HepG2 (cell line): ENCODE measurements around the gene OASL. TPM values are rescaled to one million over a fixed set of nuclear protein-coding genes. Genes with fewer than 3 reads are reported as not detected.

Experiments used
- ARNTL ChIP-seq: sonication (generic); formaldehyde crosslinking; IDR thresholded peaks from 2 replicates; pipeline ENCODE4 v1.4.0; 2020; ENCODE audit warnings: mild to moderate bottlenecking, missing genetic modification reagents
- BHLHE40 ChIP-seq: IDR thresholded peaks from 2 replicates; pipeline ENCODE4 v1.6.1; 2011; ENCODE audit warnings: low read length, improper control_type of control experiment
- EHMT2 ChIP-seq: fragments of 200-600 bp; sonication (generic); IDR thresholded peaks from 2 replicates; pipeline ENCODE4 v1.7.0; 2017; ENCODE audit warnings: antibody characterized with exemption, low read depth, low read length, borderline replicate concordance
- FOXK2 ChIP-seq: fragments of 450-650 bp; IDR thresholded peaks from 2 replicates; pipeline ENCODE4 v1.6.1; 2016
- FOXP4 ChIP-seq: sonication (generic); formaldehyde crosslinking; IDR thresholded peaks from 2 replicates; pipeline ENCODE4 v1.4.0; 2020; ENCODE audit warnings: missing genetic modification reagents
- GABPA ChIP-seq, 2 experiments: IDR thresholded peaks; 2 replicates each; pipeline ENCODE4 v1.6.1; 2011 to 2016; ENCODE audit warnings: low read depth in 2 of 2, low read length in 1 of 2, missing biosample characterization in 1 of 2, missing genetic modification characterization in 1 of 2
- GPBP1L1 ChIP-seq: sonication (generic); formaldehyde crosslinking; IDR thresholded peaks from 2 replicates; pipeline ENCODE4 v1.5.0; 2020; ENCODE audit warnings: mild to moderate bottlenecking, missing genetic modification reagents
- MEF2D ChIP-seq: sonication (generic); formaldehyde crosslinking; IDR thresholded peaks from 2 replicates; pipeline ENCODE4 v1.5.1; 2020; ENCODE audit warnings: mild to moderate bottlenecking, missing genetic modification reagents
- PCBP2 ChIP-seq: fragments of 200-400 bp; formaldehyde crosslinking; optimal IDR thresholded peaks from 2 replicates; pipeline ENCODE3; 2018; ENCODE audit warnings: low read length, low read depth; ENCODE audit not compliant: poor library complexity, severe bottlenecking
- PHF8 ChIP-seq: sonication (generic); formaldehyde crosslinking; IDR thresholded peaks from 2 replicates; pipeline ENCODE4 v1.5.0; 2020; ENCODE audit warnings: missing genetic modification reagents
- PITX1 ChIP-seq: sonication (generic); formaldehyde crosslinking; IDR thresholded peaks from 2 replicates; pipeline ENCODE4 v1.5.1; 2020; ENCODE audit warnings: mild to moderate bottlenecking, missing genetic modification reagents
- RBAK ChIP-seq: sonication (generic); formaldehyde crosslinking; IDR thresholded peaks from 2 replicates; pipeline ENCODE4 v1.5.1; 2020; ENCODE audit warnings: mild to moderate bottlenecking, missing genetic modification reagents
- STAT6 ChIP-seq: sonication (generic); formaldehyde crosslinking; IDR thresholded peaks from 2 replicates; pipeline ENCODE4 v1.4.0; 2020; ENCODE audit warnings: missing genetic modification reagents, mild to moderate bottlenecking, borderline replicate concordance
- SUZ12 ChIP-seq: fragments of 150-350 bp; IDR thresholded peaks from 2 replicates; pipeline ENCODE4 v1.6.1; 2014; ENCODE audit warnings: low read depth, low read length
- TEAD2 ChIP-seq: sonication (generic); formaldehyde crosslinking; IDR thresholded peaks from 2 replicates; pipeline ENCODE4 v1.9.0; 2021; ENCODE audit warnings: missing genetic modification reagents
- TFDP2 ChIP-seq: sonication (generic); formaldehyde crosslinking; IDR thresholded peaks from 2 replicates; pipeline ENCODE4 v1.4.0; 2020; ENCODE audit warnings: missing genetic modification reagents
- ZMYM3 ChIP-seq: sonication (generic); formaldehyde crosslinking; IDR thresholded peaks from 2 replicates; pipeline ENCODE4 v1.5.1; 2020; ENCODE audit warnings: mild to moderate bottlenecking, missing genetic modification reagents
- ZNF335 ChIP-seq: sonication (generic); formaldehyde crosslinking; IDR thresholded peaks from 2 replicates; pipeline ENCODE4 v1.4.0; 2020; ENCODE audit warnings: missing genetic modification reagents
- ZNF44 ChIP-seq: sonication (generic); formaldehyde crosslinking; IDR thresholded peaks from 2 replicates; pipeline ENCODE4 v1.5.1; 2020; ENCODE audit warnings: mild to moderate bottlenecking, missing genetic modification reagents
- ZNF567 ChIP-seq: sonication (generic); formaldehyde crosslinking; IDR thresholded peaks from 2 replicates; pipeline ENCODE4 v1.8.1; 2023; ENCODE audit warnings: mild to moderate bottlenecking, missing genetic modification reagents, borderline replicate concordance
- polyA plus RNA-seq, 8 experiments: library from polyadenylated mRNA; depleted of rRNA in 3 of 8; stranded (reverse) in 7 of 8; unstranded in 1 of 8; fragments of >200 nt; fragmentation: Illumina TruSeq in 4 of 8; extraction: Trizol in 4 of 8; gene quantifications; 2 replicates each; pipeline versions ENCODE4 v1.2.1 to v1.2.3, GENCODE V29; 2011 to 2016; ENCODE audit warnings: low read depth in 4 of 8, missing spikeins in 1 of 8, mixed read lengths in 1 of 8; ENCODE audit not compliant: insufficient read depth in 1 of 8
- total RNA-seq, 5 experiments: library from RNA; depleted of rRNA; stranded (reverse); fragments of >200 nt; fragmentation: Illumina TruSeq; extraction: Trizol; gene quantifications; 2 replicates each; pipeline ENCODE4 v1.2.3, GENCODE V29; 2016; ENCODE audit warnings: low read depth in 1 of 5
- TF ChIP-seq, protein P1 (sequence below): sonication (generic); formaldehyde crosslinking; IDR thresholded peaks from 2 replicates; pipeline ENCODE4 v1.5.0; 2020; ENCODE audit warnings: missing genetic modification reagents

Gene OASL
- total and polyA plus RNA-seq, 2 of the 13 experiments (the other 11 are each of a cell fraction or from before 2014, with no cell fraction given), result 0.11 to 0.22 TPM

- TF ChIP-seq STAT6 (CRISPR knock-in tag) (peak; percentile 26; the same call in 1 of the 2 replicates), ZMYM3 (CRISPR knock-in tag) (peak; percentile 66; the same call in 1 of the 2 replicates), ARNTL (CRISPR knock-in tag) (peak; percentile 94), MEF2D (CRISPR knock-in tag) (peak; percentile 79; the same call in 1 of the 2 replicates), EHMT2 (0 out of 2 replicates have a peak, but pooled peaks have one; percentile 25), RBAK (CRISPR knock-in tag) (no peak), FOXP4 (CRISPR knock-in tag) (peak; percentile 78), ZNF567 (CRISPR knock-in tag) (no peak), FOXK2 (peak; percentile 77; the same call in 1 of the 2 replicates), GPBP1L1 (no peak), PCBP2 (no peak), GABPA (IDR thresholded peaks at IDR 0.05; ENCODE audit: low read depth, low read length) (no peak), GABPA (CRISPR knock-in tag; IDR thresholded peaks at IDR 0.05; ENCODE audit: low read depth) (0 out of 2 replicates have a peak, but pooled peaks have one; percentile 50), ZNF44 (CRISPR knock-in tag) (no peak), BHLHE40 (peak; percentile 67; the same call in 1 of the 2 replicates), TEAD2 (CRISPR knock-in tag) (no peak), TFDP2 (CRISPR knock-in tag) (peak; percentile 37; the same call in 1 of the 2 replicates), PHF8 (CRISPR knock-in tag) (peak; percentile 56; the same call in 1 of the 2 replicates), ZNF335 (CRISPR knock-in tag) (0 out of 2 replicates have a peak, but pooled peaks have one; percentile 30), SUZ12 (no peak), PITX1 (CRISPR knock-in tag) (peak; percentile 94)
- TF ChIP-seq, protein P1, sequence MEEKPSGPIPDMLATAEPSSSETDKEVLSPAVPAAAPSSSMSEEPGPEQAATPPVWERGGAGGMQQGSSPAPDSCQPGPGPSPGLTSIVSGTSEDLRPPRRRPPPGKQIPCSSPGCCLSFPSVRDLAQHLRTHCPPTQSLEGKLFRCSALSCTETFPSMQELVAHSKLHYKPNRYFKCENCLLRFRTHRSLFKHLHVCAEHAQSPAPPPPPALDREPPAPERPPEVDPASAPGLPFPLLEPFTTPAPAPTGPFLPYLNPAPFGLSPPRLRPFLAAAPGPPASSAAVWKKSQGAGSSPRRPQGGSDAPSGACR (CRISPR knock-in tag), result 0 out of 2 replicates have a peak, but pooled peaks have one; percentile 71
Observed at GRCh38 chr12:120978296-120979219, 60.5 kb downstream of the OASL start, which contains the start of gene HNF1A (continued).
